ENCODE results near the gene HDAC4.

DNA sequence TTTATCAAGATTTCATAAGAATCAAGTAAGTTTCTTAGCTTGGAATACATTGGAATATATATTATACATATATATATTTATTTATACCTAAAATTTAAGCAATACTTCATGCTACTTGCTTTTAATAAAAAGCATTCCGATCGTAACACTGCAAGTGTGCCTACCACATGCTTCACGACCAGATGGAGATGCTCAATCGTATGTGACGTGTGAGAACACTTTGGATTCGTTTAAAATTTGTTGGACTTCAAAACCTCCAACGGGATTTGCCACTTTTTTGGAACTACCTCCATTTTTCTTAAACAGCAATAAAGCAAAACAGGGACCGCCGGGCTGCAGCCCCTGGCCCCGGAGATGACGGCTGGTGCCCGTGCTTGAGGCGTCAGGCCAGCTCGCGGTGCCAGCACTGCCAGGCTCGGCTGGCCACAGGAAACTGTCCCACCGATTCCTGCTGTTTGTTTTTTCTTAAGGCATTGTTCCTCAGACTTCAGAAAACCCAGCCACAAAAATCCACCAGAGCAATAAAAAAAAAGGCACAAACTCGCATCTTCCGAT, 348.9 kb downstream of the HDAC4 start:
- TF ChIP-seq, protein P1, sequence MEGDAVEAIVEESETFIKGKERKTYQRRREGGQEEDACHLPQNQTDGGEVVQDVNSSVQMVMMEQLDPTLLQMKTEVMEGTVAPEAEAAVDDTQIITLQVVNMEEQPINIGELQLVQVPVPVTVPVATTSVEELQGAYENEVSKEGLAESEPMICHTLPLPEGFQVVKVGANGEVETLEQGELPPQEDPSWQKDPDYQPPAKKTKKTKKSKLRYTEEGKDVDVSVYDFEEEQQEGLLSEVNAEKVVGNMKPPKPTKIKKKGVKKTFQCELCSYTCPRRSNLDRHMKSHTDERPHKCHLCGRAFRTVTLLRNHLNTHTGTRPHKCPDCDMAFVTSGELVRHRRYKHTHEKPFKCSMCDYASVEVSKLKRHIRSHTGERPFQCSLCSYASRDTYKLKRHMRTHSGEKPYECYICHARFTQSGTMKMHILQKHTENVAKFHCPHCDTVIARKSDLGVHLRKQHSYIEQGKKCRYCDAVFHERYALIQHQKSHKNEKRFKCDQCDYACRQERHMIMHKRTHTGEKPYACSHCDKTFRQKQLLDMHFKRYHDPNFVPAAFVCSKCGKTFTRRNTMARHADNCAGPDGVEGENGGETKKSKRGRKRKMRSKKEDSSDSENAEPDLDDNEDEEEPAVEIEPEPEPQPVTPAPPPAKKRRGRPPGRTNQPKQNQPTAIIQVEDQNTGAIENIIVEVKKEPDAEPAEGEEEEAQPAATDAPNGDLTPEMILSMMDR (IDR thresholded peaks at IDR 0.05): no peak
- no peak for TF ChIP-seq POLR2A (IDR thresholded peaks at IDR 0.05)
